Neural crest cell (in vitro differentiated cells): ENCODE measurements around the gene NELFB. TPM values are rescaled to one million over a fixed set of nuclear protein-coding genes. Genes with fewer than 3 reads are reported as not detected.
A peak's percentile ranks its signal among the peaks of the same experiment; 100 is the strongest.

Experiments
- DNase-seq: peaks from one replicate; pipeline ENCODE4 v3.0.0; 2021; ENCODE audit warnings: low read depth, mixed read lengths, low spot score
- H3K27ac Mint-ChIP-seq: one replicate; pipeline ENCODE4 v1.8.0; 2021; ENCODE audit warnings: mild to moderate bottlenecking, mixed read lengths; ENCODE audit not compliant: unreplicated experiment
- H3K27me3 Mint-ChIP-seq: 2 replicates; pipeline ENCODE4 v1.8.0; 2021; ENCODE audit warnings: low read depth, mild to moderate bottlenecking, mixed read lengths
- H3K36me3 Mint-ChIP-seq: 2 replicates; pipeline ENCODE4 v1.8.0; 2021; ENCODE audit warnings: low read depth, mild to moderate bottlenecking, mixed read lengths
- H3K4me1 Mint-ChIP-seq: 2 replicates; pipeline ENCODE4 v1.8.0; 2021; ENCODE audit warnings: mixed read lengths
- H3K4me3 Mint-ChIP-seq: one replicate; pipeline ENCODE4 v1.8.0; 2021; ENCODE audit warnings: mild to moderate bottlenecking, mixed read lengths
- H3K9me3 Mint-ChIP-seq: 2 replicates; pipeline ENCODE4 v1.8.0; 2021; ENCODE audit warnings: mixed read lengths
- CTCF ChIP-seq: fragments of 200-600 bp; sonication (generic); conservative IDR thresholded peaks from 2 replicates; pipeline ENCODE4 v1.5.0; 2021; ENCODE audit warnings: antibody characterized with exemption, mild to moderate bottlenecking
- total RNA-seq: library from RNA; stranded (reverse); gene quantifications from 2 replicates; pipeline ENCODE4 v1.2.1, GENCODE V29; 2021

The NELFB gene
- total RNA-seq, 1 donor from 2014 or later, result 79.0 TPM

- no peaks in the 10 kb centered on the region for H3K36me3 Mint-ChIP-seq
- H3K4me3 Mint-ChIP-seq, result no peak overlapping the region
- H3K27ac Mint-ChIP-seq, result no peak overlapping the region
- TF ChIP-seq CTCF, result no peak
- H3K4me1 Mint-ChIP-seq, result peaks cover 22% of the 10 kb centered on the region
- H3K9me3 Mint-ChIP-seq, result no peaks in the 10 kb centered on the region
- no peak for DNase-seq
- no peaks in the 10 kb centered on the region for H3K27me3 Mint-ChIP-seq
These were observed 62.8 kb downstream of the NELFB start for GRCh38 chr9:137317718-137318511.

- no peak for TF ChIP-seq CTCF
- Mint-ChIP-seq H3K36me3 (no peaks in the 10 kb centered on the region), H3K9me3 (no peaks in the 10 kb centered on the region), H3K4me1 (peaks cover 19% of the 10 kb centered on the region), H3K27me3 (no peaks in the 10 kb centered on the region), H3K4me3 (peak overlapping the region; percentile 19), H3K27ac (peak overlapping the region; percentile 67)
- no peak for DNase-seq
These were observed 63.5 kb downstream of the NELFB start for GRCh38 chr9:137318602-137319001.

GRCh38 chr9:137319011-137319738 lies 64.0 kb downstream of the NELFB start:
- H3K9me3 Mint-ChIP-seq, result no peaks in the 10 kb centered on the region
- no peaks in the 10 kb centered on the region for H3K27me3 Mint-ChIP-seq
- H3K4me1 Mint-ChIP-seq, result peaks cover 13% of the 10 kb centered on the region
- H3K4me3 Mint-ChIP-seq, result peak overlapping the region; percentile 19
- no peaks in the 10 kb centered on the region for H3K36me3 Mint-ChIP-seq
- no peak for DNase-seq
- no peak for TF ChIP-seq CTCF
- peak overlapping the region; percentile 67 for H3K27ac Mint-ChIP-seq

GRCh38 chr9:137319739-137320551 lies 64.8 kb downstream of the NELFB start:
- no peak for TF ChIP-seq CTCF
- Mint-ChIP-seq H3K4me1 (peaks cover 12% of the 10 kb centered on the region), H3K27me3 (no peaks in the 10 kb centered on the region), H3K4me3 (no peak overlapping the region), H3K9me3 (no peaks in the 10 kb centered on the region), H3K36me3 (no peaks in the 10 kb centered on the region), H3K27ac (no peak overlapping the region)
- no peak for DNase-seq

GRCh38 chr9:137320555-137321384 lies 65.6 kb downstream of the NELFB start:
- Mint-ChIP-seq H3K36me3 (no peaks in the 10 kb centered on the region), H3K27me3 (no peaks in the 10 kb centered on the region), H3K27ac (peak overlapping the region; percentile 67), H3K4me3 (peak overlapping the region; percentile 12), H3K9me3 (no peaks in the 10 kb centered on the region), H3K4me1 (peaks cover 12% of the 10 kb centered on the region)
- no peak for TF ChIP-seq CTCF
- DNase-seq, result no peak
